NAMALWA (cell line): ENCODE data around the gene SMYD3.

Experiments used
- DNase-seq: peaks from one replicate; pipeline ENCODE4 v3.0.0-alpha.2; 2015; ENCODE audit warnings: low spot score

The SMYD3 gene

GRCh38 chr1:246462986-246463385 is 44.1 kb downstream of the SMYD3 start:
- DNase-seq = no peak

- DNase-seq = no peak
Measured at GRCh38 chr1:246460406-246460805, 46.7 kb downstream of the SMYD3 start.

GRCh38 chr1:246459221-246459620 is 47.9 kb downstream of the SMYD3 start:
- DNase-seq = peak; percentile 58

- DNase-seq = no peak
Measured at GRCh38 chr1:246455476-246455875, 51.6 kb downstream of the SMYD3 start.

GRCh38 chr1:246454655-246455054 is 52.4 kb downstream of the SMYD3 start:
- no peak for DNase-seq

- peak; percentile 54 for DNase-seq
Measured at GRCh38 chr1:246450611-246451251, 56.3 kb downstream of the SMYD3 start.

- DNase-seq = no peak
Measured at GRCh38 chr1:246448373-246448772, 58.7 kb downstream of the SMYD3 start.

- no peak for DNase-seq
Measured at GRCh38 chr1:246447501-246447900, 59.6 kb downstream of the SMYD3 start.

- no peak for DNase-seq
Measured at GRCh38 chr1:246445503-246445902, 61.6 kb downstream of the SMYD3 start.

GRCh38 chr1:246444617-246445016 is 62.5 kb downstream of the SMYD3 start:
- no peak for DNase-seq

GRCh38 chr1:246437961-246438360 is 69.1 kb downstream of the SMYD3 start:
- DNase-seq = no peak

GRCh38 chr1:246435421-246436041 is 71.5 kb downstream of the SMYD3 start:
- no peak for DNase-seq

GRCh38 chr1:246434335-246434734 is 72.7 kb downstream of the SMYD3 start:
- peak; percentile 50 for DNase-seq

GRCh38 chr1:246428542-246429308 is 78.4 kb downstream of the SMYD3 start:
- DNase-seq = no peak

GRCh38 chr1:246427611-246428010 is 79.5 kb downstream of the SMYD3 start:
- no peak for DNase-seq

- no peak for DNase-seq
Measured at GRCh38 chr1:246425895-246426294, 81.2 kb downstream of the SMYD3 start.

GRCh38 chr1:246425139-246425794 is 81.8 kb downstream of the SMYD3 start:
- no peak for DNase-seq

GRCh38 chr1:246420300-246420699 is 86.8 kb downstream of the SMYD3 start:
- no peak for DNase-seq

GRCh38 chr1:246418565-246419312 is 88.3 kb downstream of the SMYD3 start:
- no peak for DNase-seq

- DNase-seq = no peak
Measured at GRCh38 chr1:246417813-246418564, 89.1 kb downstream of the SMYD3 start.

- no peak for DNase-seq
Measured at GRCh38 chr1:246417152-246417812, 89.8 kb downstream of the SMYD3 start.
